Measurements from ENCODE around the gene FBXO8. TPM values are rescaled to one million over a fixed set of nuclear protein-coding genes. Genes with fewer than 3 reads are reported as not detected.

The FBXO8 gene
- total RNA-seq, 1 experiment from 2014 or later: 5.8 TPM

DNA sequence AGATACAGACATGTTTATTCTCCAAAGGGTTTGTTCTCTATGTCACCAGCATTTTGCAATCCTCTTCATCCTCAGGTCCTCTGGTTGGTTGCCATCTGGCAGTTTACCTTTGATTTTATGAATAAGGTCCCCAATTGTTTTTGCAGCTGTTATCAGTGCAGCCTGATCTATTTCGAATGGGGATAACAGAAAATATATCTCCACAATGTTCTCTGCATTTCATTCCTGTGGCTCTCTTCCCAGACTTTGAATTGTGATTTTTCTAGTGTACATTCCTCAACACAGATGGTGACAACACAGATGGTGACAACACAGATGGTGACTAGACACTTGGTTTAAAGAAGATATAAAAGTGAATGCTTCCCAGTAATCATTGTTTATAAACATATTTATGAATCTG, 74.1 kb downstream of the FBXO8 start:
- no peak for ATAC-seq
- ChIA-PET POLR2A (no interaction called here), CTCF (no interaction called here)
- no peak overlapping the region for H3K4me3 ChIP-seq (ENCODE audit: low read depth in 2 of 2, low read length in 2 of 2)
- no TSS peak for BruUV-seq (replicated peaks)
- no peaks in the 10 kb centered on the region for H3K9me3 ChIP-seq (ENCODE audit: control insufficient read depth, insufficient read depth, low read depth, low read length)
- DNase-seq (ENCODE audit: low read depth, low spot score): no peak
- H3K27me3 ChIP-seq (ENCODE audit: control insufficient read depth, insufficient read depth, low read length): no peaks in the 10 kb centered on the region
- TF ChIP-seq SIN3A (IDR thresholded peaks at IDR 0.05; ENCODE audit: borderline replicate concordance, insufficient read depth, low read depth, low read length): no peak
- TF ChIP-seq TCF7L2 (IDR thresholded peaks at IDR 0.05; ENCODE audit: low read depth, low read length): no peak
- TF ChIP-seq, protein P1, sequence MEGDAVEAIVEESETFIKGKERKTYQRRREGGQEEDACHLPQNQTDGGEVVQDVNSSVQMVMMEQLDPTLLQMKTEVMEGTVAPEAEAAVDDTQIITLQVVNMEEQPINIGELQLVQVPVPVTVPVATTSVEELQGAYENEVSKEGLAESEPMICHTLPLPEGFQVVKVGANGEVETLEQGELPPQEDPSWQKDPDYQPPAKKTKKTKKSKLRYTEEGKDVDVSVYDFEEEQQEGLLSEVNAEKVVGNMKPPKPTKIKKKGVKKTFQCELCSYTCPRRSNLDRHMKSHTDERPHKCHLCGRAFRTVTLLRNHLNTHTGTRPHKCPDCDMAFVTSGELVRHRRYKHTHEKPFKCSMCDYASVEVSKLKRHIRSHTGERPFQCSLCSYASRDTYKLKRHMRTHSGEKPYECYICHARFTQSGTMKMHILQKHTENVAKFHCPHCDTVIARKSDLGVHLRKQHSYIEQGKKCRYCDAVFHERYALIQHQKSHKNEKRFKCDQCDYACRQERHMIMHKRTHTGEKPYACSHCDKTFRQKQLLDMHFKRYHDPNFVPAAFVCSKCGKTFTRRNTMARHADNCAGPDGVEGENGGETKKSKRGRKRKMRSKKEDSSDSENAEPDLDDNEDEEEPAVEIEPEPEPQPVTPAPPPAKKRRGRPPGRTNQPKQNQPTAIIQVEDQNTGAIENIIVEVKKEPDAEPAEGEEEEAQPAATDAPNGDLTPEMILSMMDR (IDR thresholded peaks at IDR 0.05): no peak
- no peak for TF ChIP-seq POLR2AphosphoS5 (IDR thresholded peaks at IDR 0.05; ENCODE audit: low read depth, low read length)
- TF ChIP-seq REST (IDR thresholded peaks at IDR 0.05; ENCODE audit: insufficient read depth in 1 of 2, low read depth in 2 of 2, low read length in 1 of 2): no peak
- intact Hi-C loops (cut with micrococcal nuclease; ENCODE audit: unreplicated experiment): no loop called here
- in situ Hi-C loops (cut with HindIII; ENCODE audit: low pct_unique_long_range_greater_than_20kb, low sequenced_read_pairs): no loop called here
- H3K36me3 ChIP-seq (ENCODE audit: control insufficient read depth, insufficient read depth, low read length): no peaks in the 10 kb centered on the region
- no peak overlapping the region for H3K27ac ChIP-seq (ENCODE audit: low read length)
- H3K4me1 ChIP-seq (ENCODE audit: control insufficient read depth, insufficient read depth, low read length): no peaks in the 10 kb centered on the region

GRCh38 chr4:174207367-174207766, 76.1 kb downstream of the FBXO8 start:
- H3K27ac ChIP-seq (ENCODE audit: low read length): no peak overlapping the region
- ChIA-PET CTCF (no interaction called here), POLR2A (no interaction called here)
- no peaks in the 10 kb centered on the region for H3K27me3 ChIP-seq (ENCODE audit: control insufficient read depth, insufficient read depth, low read length)
- BruUV-seq (replicated peaks): no TSS peak
- TF ChIP-seq, protein P1 (IDR thresholded peaks at IDR 0.05): no peak
- TF ChIP-seq SIN3A (IDR thresholded peaks at IDR 0.05; ENCODE audit: borderline replicate concordance, insufficient read depth, low read depth, low read length) (no peak), TCF7L2 (IDR thresholded peaks at IDR 0.05; ENCODE audit: low read depth, low read length) (no peak), POLR2AphosphoS5 (IDR thresholded peaks at IDR 0.05; ENCODE audit: low read depth, low read length) (no peak), REST (IDR thresholded peaks at IDR 0.05; ENCODE audit: insufficient read depth in 1 of 2, low read depth in 2 of 2, low read length in 1 of 2) (no peak)
- ATAC-seq: no peak
- in situ Hi-C loops (cut with HindIII; ENCODE audit: low pct_unique_long_range_greater_than_20kb, low sequenced_read_pairs): no loop called here
- no peaks in the 10 kb centered on the region for H3K4me1 ChIP-seq (ENCODE audit: control insufficient read depth, insufficient read depth, low read length)
- intact Hi-C loops (cut with micrococcal nuclease; ENCODE audit: unreplicated experiment): no loop called here
- DNase-seq (ENCODE audit: low read depth, low spot score): no peak
- no peak overlapping the region for H3K4me3 ChIP-seq (ENCODE audit: low read depth in 2 of 2, low read length in 2 of 2)
- no peaks in the 10 kb centered on the region for H3K36me3 ChIP-seq (ENCODE audit: control insufficient read depth, insufficient read depth, low read length)
- no peaks in the 10 kb centered on the region for H3K9me3 ChIP-seq (ENCODE audit: control insufficient read depth, insufficient read depth, low read depth, low read length)
